ENCODE data around the gene RCCD1.

DNA sequence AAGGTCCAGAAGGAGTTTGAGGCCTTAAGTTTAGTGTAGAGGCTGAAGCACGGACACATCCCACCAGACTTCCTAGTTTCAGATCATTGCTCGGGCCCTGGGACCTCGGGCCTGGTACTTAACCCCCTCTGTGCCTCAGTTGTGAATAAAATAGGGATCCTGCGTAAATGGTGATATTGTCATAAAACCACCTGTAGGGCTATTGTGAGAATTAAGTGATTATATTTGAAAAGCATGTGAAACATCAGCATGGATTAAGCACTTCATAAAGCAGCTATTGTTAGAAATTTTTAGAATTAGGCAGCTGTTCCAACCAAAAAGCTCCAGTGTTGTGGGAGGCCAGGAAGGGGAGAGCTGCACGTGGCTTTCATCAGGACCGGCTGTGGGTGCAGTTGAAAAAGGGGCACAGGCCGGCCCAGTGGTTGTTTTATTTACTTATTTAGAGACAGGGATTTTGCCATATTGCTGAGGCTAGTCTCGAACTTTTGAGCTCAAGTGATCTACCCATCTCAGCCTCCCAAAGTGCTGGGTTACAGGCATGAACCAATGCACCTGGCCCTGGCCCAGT lies 4.4 kb downstream of the RCCD1 start:
- TF ChIP-seq POLR2A (IDR thresholded peaks at IDR 0.05): no peak
- TF ChIP-seq, protein P1, sequence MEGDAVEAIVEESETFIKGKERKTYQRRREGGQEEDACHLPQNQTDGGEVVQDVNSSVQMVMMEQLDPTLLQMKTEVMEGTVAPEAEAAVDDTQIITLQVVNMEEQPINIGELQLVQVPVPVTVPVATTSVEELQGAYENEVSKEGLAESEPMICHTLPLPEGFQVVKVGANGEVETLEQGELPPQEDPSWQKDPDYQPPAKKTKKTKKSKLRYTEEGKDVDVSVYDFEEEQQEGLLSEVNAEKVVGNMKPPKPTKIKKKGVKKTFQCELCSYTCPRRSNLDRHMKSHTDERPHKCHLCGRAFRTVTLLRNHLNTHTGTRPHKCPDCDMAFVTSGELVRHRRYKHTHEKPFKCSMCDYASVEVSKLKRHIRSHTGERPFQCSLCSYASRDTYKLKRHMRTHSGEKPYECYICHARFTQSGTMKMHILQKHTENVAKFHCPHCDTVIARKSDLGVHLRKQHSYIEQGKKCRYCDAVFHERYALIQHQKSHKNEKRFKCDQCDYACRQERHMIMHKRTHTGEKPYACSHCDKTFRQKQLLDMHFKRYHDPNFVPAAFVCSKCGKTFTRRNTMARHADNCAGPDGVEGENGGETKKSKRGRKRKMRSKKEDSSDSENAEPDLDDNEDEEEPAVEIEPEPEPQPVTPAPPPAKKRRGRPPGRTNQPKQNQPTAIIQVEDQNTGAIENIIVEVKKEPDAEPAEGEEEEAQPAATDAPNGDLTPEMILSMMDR (IDR thresholded peaks at IDR 0.05): no peak
